ENCODE results near the gene FAXC. TPM values are rescaled to one million over a fixed set of nuclear protein-coding genes. Genes with fewer than 3 reads are reported as not detected.
"Not testable (repeated sequence)": the region's sequence is repeated elsewhere in the genome, so short reads cannot be mapped to it uniquely, and the experiment has no call there.

Gene FAXC
- total RNA-seq, 1 donor from 2014 or later = 0.20 TPM

DNA sequence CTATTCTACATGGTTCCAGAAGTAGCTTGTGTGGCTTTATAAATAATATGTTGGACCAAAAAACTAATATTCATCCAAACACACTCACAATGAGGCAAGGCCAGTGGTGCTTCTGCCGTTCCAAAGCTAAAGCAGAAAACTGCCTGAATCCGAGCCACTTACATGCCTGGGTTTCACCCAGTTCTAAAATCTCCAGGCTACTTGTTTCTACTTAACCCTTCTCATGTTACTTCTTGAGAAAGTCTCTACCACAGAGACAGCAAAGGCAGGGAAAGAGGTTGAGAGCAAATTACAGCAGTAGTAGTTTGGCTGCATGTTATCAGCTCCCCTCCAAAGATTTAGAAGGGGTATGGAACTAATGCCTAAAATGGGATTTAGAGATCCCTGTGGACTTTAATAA is 62.0 kb downstream of the FAXC start:
- no peak for DNase-seq (ENCODE audit: low read depth in 2 of 2)

DNA sequence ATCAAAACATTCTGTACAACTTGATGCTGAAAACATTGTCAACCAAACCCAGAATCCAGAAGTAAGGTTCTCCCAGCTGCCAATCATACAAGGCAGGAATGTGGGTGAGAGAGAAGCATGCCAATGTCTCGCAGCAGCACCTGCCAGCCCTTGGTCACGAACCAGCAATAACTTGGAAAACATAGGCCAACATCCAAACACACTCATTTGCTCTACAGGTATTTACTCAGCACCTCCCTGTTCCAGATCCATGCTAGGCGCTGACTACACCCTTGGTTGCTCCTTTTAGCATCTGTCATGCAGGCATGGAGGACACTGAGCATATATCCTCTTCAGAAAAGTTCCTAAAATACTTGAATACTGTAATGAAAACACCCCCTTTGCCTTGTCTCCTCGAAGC is 63.6 kb downstream of the FAXC start:
- DNase-seq (ENCODE audit: low read depth in 2 of 2) = no peak

DNA sequence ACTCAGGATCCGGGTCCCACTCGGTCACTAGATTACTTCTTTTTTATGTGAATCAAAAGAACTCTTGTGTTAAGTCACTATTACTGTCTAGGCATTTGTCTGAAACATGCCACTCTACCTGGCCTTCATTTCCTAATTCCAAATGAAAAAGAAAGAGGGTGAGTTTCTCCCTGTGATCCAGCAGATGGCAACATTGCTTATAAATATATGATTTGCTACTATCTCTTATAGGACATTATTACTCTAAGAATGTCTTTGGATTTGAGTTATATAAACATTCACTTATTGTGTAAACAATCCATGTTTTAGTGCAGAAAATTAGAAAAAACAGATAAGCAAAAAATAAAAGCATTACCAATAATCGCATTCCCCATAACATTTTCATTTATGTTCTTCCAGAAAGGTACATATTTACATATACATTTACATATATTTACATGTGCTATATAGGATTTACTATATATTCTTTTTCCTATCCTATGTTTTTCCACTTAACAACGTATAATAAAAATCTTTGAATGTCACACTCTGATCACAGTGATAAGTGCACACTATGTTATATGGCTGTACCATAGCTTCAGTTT is 66.9 kb downstream of the FAXC start:
- DNase-seq (ENCODE audit: low read depth in 2 of 2) = peak; percentile 24 to 38

DNA sequence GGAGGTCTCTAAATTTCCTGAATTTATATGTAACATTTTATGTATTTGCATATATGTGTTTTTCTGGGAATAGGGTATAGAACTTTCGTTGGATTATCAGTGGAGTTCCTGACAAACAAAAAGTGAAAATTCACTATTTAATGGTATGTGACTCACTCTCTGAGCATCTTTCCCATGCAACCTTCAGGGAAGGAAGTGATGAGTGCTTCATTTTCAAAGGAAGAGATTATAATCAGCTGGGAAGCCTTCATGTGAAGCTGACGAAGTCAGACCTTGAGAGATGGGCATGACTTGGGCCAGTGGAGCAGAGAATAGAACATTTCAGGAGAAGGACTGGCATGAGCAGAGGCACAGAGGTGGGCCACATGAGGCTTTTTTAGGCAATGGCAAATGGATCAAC is 72.7 kb downstream of the FAXC start:
- DNase-seq (ENCODE audit: low read depth in 2 of 2) = peak; percentile 5 to 58

DNA sequence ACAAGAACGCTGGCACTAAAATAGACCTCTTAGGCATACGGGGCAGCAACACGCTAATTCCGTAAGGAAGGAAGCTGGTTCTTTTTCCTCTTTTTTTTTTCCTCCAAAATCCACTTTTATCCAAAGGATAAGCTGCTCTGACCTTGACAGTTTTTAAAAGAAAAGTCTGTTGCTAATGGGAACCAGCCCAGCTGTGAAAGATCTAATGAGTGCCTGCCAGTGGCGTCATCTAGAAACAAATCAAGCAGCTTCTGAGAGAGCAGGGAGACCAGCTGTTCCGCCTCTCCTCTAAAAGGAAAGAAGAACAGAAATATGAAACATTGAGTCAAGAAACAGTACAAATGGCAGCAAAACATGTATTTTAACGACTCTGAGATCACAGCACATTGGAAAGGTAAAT is 78.6 kb downstream of the FAXC start:
- no peak for DNase-seq (ENCODE audit: low read depth in 2 of 2)

DNA sequence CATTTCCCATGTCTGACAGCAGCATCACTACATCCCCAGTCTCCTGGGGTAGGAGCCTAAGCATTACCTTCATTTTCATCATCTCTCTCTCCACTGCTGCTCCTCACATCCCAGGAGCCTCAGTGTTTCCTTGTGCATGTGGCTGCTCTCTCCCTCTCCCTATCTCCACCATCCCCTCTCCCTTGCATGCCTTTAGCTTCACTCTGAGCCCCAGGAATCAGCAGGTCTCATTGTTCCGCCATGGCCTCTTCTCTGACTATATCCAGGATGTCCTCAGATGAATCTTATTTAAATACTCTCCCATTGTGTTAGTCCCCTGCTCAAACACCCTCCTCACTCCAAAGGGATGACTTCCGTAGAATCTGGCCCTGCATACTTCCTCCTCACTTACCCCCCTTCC is 79.4 kb downstream of the FAXC start:
- no peak for DNase-seq (ENCODE audit: low read depth in 2 of 2)

DNA sequence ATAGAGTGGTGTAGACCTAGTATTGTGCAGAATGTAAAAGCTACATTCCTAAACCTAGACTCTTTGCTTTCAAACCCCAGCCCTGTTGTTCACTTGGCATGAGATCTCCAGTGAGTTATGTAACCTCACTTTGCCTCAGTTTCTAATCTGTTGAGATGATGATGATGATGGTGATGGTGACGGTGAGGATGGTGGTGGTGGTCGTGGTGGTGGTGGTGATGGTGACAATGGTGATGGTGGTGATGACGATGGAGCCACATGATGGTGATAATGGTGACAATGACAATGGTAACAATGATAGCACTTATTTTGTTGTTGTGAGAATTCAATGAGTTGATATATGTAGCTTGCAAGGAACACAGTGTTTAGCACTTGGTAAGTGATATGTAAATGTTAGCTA is 80.3 kb downstream of the FAXC start:
- DNase-seq (ENCODE audit: low read depth in 2 of 2) = no peak

DNA sequence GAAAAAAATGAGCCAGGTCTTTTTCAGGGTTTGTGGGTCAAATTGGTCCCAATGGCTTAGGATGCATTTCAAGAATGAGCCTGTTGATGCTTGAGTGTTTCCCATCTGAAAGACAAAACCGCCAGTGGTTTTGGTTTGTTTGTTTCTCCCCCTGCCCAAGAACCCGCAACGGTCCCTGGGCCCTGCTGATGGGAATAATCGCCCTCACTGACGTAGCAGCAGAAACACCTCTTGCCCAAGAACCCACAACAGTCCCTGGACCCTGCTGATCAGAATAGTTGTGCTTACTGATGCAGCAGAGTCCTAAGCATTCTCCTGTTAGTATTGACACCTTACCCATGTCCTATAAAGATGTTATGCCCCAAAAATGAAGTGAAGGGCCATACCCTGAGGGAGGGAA is 82.5 kb downstream of the FAXC start:
- DNase-seq (ENCODE audit: low read depth in 2 of 2) = not testable (repeated sequence)

DNA sequence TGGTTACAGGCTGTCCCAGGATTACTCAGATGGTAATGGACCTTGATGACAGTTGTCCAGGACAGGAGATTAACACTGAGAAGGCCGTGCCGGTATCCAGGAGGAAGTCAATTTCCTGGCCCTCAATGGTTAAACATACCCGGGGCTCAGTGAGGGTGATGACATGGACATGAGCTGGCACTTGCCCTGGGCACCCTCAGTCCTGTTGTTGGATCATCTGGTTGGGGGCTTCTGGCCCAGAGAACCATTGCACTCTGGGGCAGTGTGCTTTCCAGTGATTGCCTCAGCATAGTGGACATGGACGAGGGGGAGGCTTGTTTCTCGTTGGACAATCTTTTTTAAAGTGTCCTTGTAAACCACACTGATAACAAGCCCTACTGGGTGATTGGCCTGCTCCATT is 84.0 kb downstream of the FAXC start:
- DNase-seq (ENCODE audit: low read depth in 2 of 2) = not testable (repeated sequence)

DNA sequence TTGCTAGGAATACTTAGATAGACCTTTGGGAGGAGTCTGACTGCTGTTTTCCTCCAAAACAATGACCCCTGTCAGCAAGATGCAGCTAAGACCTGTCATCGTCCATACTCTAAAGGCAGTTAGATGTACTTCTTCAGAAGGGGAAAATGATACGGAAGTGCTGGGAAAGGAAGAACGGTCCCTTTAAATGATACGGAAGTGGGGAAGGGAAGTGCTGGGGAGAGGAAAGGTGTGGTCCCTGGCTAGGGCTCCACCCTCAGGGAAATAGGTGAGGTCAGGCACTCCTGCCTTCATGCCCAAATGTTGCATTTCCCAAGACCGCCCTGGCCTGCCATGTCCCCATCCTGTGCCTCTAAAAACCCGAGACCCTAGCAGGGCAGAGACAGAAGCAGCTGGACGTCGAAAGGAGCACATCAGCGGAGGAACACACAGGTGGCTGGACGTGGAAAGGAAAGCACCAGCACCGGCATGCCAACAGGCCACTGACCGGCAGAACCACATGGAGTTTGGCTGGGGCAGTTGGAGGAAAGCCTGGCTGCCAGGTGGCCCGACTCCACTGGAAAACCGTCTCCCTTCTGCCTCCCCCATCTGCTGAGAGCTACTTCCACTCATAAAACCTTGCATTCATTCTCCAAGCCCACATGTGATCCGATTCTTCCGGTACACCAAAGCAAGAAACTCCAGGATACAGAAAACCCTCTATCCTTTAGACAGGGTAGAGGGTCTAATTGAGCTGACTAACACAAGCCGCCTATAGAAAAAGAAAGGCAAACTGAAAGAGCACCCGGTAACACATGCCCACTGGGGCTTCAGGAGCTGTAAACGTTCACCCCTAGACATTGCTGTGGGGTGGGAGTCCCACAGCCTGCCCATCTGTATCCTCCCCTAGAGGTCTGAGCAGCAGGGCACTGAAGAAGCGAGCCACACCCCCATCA is 94.6 kb downstream of the FAXC start:
- no peak for DNase-seq (ENCODE audit: low read depth in 2 of 2)

DNA sequence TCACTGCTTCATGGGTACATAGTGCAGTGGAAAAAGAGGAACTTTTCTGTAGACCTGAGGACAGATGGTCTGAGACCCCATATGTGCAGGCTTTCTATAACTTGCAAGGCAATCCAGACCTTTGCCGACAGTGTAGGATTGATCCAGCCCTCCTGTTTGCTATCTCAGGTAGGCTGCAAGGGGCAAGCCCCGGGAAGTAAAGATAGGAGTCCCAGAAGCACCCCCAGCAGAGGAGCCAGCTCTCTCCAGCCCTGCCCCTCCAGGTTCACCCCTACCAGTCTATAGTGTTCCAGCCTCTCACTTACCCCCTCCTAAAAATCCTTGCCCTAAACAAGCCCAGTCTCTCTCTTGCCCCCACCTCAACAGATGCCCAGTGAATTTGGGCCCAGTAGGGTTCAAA is 96.2 kb downstream of the FAXC start:
- no peak for DNase-seq (ENCODE audit: low read depth in 2 of 2)

DNA sequence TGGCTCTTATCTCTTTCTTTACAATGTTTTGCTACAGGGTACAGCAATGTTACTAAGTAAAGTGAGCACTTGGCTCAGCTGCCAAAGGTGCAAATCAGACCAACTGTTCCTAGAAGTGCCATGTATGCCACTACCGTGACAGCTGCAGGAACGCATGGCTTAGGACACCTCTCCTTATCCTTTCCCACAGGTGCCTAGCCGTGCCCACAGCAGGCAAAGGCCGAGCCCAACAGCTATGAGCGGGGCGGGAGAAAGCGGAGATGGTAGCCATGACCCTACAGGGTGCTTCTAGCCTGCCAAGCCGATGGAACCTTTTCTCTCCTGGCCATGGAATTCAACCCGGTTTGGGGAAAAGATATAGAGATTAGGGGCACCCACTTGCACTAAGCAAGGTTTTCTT is 97.1 kb downstream of the FAXC start:
- no peak for DNase-seq (ENCODE audit: low read depth in 2 of 2)

DNA sequence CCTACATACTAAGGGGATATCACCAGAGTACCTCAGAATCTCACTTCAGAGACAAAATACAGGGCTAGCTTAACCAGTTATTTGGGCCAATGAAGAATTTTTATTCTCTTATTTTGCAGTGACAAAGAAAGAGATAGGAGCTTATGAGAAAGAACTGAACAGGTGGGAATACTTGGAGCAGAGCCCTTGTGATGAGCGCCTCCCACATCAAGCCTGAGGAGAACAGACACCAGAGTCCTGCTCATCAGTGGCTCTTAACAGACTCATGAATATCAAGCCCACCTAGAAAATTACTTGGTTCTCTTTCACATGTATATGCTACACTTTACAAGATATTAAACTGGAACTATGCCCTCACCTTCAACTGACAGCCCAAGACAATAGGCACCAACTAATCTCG is 99.0 kb downstream of the FAXC start:
- no peak for DNase-seq (ENCODE audit: low read depth in 2 of 2)

DNA sequence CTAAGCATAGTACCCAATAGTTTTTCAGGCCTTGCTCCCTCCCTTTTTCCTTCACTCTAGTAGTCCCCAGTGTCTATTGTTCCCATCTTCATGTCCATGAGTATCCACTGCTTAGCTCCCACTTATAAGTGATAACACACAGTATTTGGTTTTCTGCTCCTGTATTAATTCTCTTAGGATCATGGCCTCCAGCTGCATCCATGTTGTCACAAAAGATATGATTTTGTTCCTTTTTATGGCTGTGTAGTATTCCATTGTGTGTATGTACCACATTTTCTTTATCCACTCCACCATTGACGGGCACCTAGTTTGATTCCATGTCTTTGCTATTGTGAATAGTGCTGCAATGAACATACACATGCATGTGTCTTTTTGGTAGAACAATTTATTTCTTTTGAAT is 102.9 kb downstream of the FAXC start:
- no peak for DNase-seq (ENCODE audit: low read depth in 2 of 2)

DNA sequence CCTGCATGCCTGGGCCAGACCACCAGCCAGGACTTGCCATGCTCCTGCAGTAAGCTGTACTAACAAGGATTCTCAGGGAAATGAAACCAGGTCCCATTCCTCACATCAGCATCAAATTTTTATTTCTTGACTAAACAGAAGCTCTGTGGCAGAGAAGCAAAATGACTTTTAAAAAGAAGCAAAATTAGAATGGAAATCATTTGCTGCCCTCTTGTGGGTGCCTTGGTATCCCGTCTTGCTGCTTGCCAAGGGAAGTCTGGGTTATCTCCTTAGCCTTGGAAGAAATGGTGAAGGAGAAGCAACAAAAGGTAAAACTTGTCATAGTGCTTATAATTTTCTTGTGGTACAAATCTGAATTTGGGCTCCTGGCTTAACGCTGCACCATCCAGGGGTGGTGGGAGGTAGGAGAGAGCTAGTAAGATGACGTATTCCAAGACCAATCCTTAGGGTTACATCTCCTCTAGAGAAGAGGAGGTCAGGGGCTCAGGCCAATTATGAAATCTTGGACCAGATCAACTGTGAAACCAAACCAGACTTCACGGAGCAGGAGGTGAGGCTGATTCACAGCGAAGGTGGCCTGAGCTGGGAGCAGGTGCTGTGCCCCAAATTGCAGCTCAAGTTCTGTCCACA is 107.5 kb downstream of the FAXC start:
- DNase-seq (ENCODE audit: low read depth in 2 of 2) = peak in 1 of 2 donors; percentile 33

DNA sequence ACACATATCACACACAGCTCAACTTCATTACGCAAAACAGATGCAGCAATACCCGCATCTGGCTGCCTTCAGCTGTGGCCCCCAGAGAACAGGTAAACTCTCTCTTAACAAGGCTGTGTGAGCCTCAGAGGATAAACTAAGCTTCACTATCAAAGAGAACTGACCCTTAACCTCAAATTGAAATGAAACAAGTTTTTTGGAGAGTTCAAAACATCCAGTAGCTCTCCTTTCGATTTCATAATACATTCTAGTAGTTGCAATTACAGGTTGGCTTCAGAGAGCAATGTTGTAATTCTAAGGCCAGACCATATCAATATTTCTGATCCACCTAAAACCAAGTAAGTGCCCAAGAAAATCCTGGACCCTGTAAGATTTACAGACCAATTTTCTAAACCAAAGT is 113.5 kb downstream of the FAXC start:
- DNase-seq (ENCODE audit: low read depth in 2 of 2) = no peak

DNA sequence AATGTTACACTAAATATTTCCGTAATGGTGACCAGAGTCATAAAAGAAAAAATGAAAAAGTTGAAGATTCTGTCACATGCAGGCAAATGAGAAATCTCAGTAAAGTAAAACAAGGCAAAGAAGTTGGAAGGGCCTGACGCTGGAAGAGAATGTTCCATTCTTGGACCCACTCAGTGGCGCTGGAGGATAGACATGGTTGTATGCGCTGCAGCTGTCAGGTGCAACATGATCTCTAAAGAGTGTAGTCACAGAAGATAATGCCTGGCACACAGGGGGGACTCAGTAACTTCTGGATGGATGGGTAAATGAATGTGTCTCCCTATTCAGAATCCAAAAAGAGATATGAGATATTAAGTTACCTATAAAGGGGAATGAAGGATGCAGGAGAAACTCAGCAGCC is 116.3 kb downstream of the FAXC start:
- no peak for DNase-seq (ENCODE audit: low read depth in 2 of 2)

DNA sequence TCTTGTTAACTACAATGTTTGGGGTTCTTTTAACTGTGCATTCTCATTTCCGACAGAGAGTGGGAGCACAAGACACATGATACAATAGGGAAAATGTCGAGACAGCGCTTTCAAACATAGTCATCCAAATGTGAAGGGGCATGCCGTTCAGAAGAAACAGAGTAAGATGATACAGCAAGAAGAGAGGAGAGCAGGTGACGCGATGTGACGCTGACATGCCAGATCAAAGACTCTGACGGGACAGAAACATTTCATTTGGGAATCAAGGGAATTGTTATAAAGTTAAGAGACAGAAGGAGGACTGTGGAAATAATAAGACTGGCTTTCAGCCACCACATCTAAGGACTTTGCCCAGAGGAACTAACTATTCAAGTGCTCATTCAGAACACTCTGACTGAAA is 117.4 kb downstream of the FAXC start:
- no peak for DNase-seq (ENCODE audit: low read depth in 2 of 2)

DNA sequence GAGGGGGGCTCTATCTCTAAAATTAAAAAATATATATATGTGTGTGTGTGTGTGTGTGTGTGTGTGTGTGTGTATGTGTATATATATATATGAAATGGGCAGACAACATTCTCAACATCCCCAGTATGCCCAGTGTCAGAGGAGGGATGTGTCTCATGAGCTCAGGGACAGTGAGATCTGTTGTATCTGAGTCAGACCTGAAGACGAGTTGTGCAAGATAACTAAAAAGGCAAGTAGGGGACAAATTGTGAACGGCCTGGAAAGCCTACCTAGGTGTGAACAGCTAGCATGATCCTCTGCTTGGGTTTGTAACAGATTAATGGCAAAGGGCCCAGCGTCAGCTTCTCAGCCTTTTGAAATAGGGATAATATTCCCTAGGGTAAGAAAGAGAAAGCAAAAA is 124.3 kb downstream of the FAXC start:
- DNase-seq (ENCODE audit: low read depth in 2 of 2) = no peak

Data from lung microvascular endothelial cell (primary cell).